Left lung (tissue), 10 donors: ENCODE data around the gene OR8B12. TPM values are rescaled to one million over a fixed set of nuclear protein-coding genes. Genes with fewer than 3 reads are reported as not detected.
A peak's percentile ranks its signal among the peaks of the same experiment; 100 is the strongest.

ENCODE experiments used
- ATAC-seq: fragments of 200-7000 bp; cut with Tn5 transposase; one replicate; pipeline ENCODE4 v1.9.1; 2020; ENCODE audit warnings: moderate library complexity
- DNase-seq, 4 donors: peaks; one replicate each; pipeline ENCODE4 v3.0.0-alpha.2; 2013 to 2020
- H3K27ac ChIP-seq, 2 donors: fragments of 200-600 bp; sonication (generic) in 1 of 2; one replicate each; pipeline versions ENCODE4 v1.5.0 to v1.8.0; 2020 to 2021
- H3K27me3 ChIP-seq, 2 donors: fragments of 200-600 bp; sonication (generic) in 1 of 2; one replicate each; pipeline versions ENCODE4 v1.5.0 to v1.8.0; 2020 to 2021
- H3K36me3 ChIP-seq, 2 donors: fragments of 200-600 bp; sonication (generic) in 1 of 2; one replicate each; pipeline versions ENCODE4 v1.5.0 to v1.8.0; 2020 to 2021
- H3K4me1 ChIP-seq, 2 donors: fragments of 200-600 bp; one replicate each; pipeline ENCODE4 v1.8.0; 2021
- H3K4me3 ChIP-seq, 2 donors: fragments of 200-600 bp; sonication (generic) in 1 of 2; one replicate each; pipeline versions ENCODE4 v1.5.0 to v1.8.0; 2020 to 2021; ENCODE audit warnings: mild to moderate bottlenecking in 1 of 2
- H3K9me3 ChIP-seq, 2 donors: fragments of 200-600 bp; sonication (generic) in 1 of 2; one replicate each; pipeline versions ENCODE4 v1.5.0 to v1.8.0; 2020 to 2021
- intact Hi-C, 2 donors: fragments of 100-400 bp; cut with DNase I; formaldehyde crosslinking; loops; one replicate each; pipeline versions ENCODE4 v1.11.2 to v1.14.2; 2022
- polyA plus RNA-seq, 6 donors: library from polyadenylated mRNA; unstranded; fragments of 120-200 nt; gene quantifications; one replicate each; pipeline ENCODE4 v1.2.1, GENCODE V29; 2013; ENCODE audit not compliant: insufficient read length in 6 of 6
- total RNA-seq, 2 donors: library from RNA; stranded (reverse); fragmentation: NEBNext Ultra II Directional; extraction: Animal tissue kit (Norgen Biotek cat#: 25700); gene quantifications; one replicate each; pipeline ENCODE4 v1.2.1, GENCODE V29; 2021
- TF ChIP-seq, protein P1 (sequence below), 2 donors: fragments of 200-600 bp; sonication (generic) in 1 of 2; IDR thresholded peaks; one replicate each; pipeline versions ENCODE4 v1.5.0 to v1.8.0; 2021; ENCODE audit warnings: antibody characterized with exemption in 2 of 2
- donor health status: DM: no; HTN: yes; CAD: no.
- donor health status: DM: no; HTN: no; CAD: no.

OR8B12 gene
- total and polyA plus RNA-seq, 8 donors = not detected

- Histone ChIP-seq H3K4me3 (no peak overlapping the region), H3K36me3 (no peaks in the 10 kb centered on the region), H3K27me3 (no peaks in the 10 kb centered on the region), H3K9me3 (no peaks in the 10 kb centered on the region), H3K27ac (no peak overlapping the region), H3K4me1 (no peaks in the 10 kb centered on the region)
- intact Hi-C loops = no loop called here
- ATAC-seq (no peak), DNase-seq (no peak)
- TF ChIP-seq, protein P1, sequence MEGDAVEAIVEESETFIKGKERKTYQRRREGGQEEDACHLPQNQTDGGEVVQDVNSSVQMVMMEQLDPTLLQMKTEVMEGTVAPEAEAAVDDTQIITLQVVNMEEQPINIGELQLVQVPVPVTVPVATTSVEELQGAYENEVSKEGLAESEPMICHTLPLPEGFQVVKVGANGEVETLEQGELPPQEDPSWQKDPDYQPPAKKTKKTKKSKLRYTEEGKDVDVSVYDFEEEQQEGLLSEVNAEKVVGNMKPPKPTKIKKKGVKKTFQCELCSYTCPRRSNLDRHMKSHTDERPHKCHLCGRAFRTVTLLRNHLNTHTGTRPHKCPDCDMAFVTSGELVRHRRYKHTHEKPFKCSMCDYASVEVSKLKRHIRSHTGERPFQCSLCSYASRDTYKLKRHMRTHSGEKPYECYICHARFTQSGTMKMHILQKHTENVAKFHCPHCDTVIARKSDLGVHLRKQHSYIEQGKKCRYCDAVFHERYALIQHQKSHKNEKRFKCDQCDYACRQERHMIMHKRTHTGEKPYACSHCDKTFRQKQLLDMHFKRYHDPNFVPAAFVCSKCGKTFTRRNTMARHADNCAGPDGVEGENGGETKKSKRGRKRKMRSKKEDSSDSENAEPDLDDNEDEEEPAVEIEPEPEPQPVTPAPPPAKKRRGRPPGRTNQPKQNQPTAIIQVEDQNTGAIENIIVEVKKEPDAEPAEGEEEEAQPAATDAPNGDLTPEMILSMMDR (IDR thresholded peaks at IDR 0.05) = no peak
These were observed 309 bp downstream of the OR8B12 start for GRCh38 chr11:124543145-124543544.

- no peaks in the 10 kb centered on the region for H3K36me3 ChIP-seq
- no peaks in the 10 kb centered on the region for H3K27me3 ChIP-seq
- H3K9me3 ChIP-seq = no peaks in the 10 kb centered on the region
- ATAC-seq (no peak), DNase-seq (no peak)
- TF ChIP-seq, protein P1 (IDR thresholded peaks at IDR 0.05) = no peak
- no peak overlapping the region for H3K27ac ChIP-seq
- intact Hi-C loops = no loop called here
- no peak overlapping the region for H3K4me3 ChIP-seq
- no peaks in the 10 kb centered on the region for H3K4me1 ChIP-seq
These were observed 2.2 kb downstream of the OR8B12 start for GRCh38 chr11:124541204-124541603.

GRCh38 chr11:124538019-124538418, 5.4 kb downstream of the OR8B12 start:
- no peaks in the 10 kb centered on the region for H3K9me3 ChIP-seq
- ATAC-seq = peak; percentile 76
- TF ChIP-seq, protein P1 (IDR thresholded peaks at IDR 0.05) = no peak
- H3K27ac ChIP-seq = no peak overlapping the region
- intact Hi-C loops = no loop called here
- H3K36me3 ChIP-seq = no peaks in the 10 kb centered on the region
- no peak overlapping the region for H3K4me3 ChIP-seq
- no peaks in the 10 kb centered on the region for H3K4me1 ChIP-seq
- no peaks in the 10 kb centered on the region for H3K27me3 ChIP-seq
- peak in 1 of 4 donors; percentile 71 for DNase-seq

DNA sequence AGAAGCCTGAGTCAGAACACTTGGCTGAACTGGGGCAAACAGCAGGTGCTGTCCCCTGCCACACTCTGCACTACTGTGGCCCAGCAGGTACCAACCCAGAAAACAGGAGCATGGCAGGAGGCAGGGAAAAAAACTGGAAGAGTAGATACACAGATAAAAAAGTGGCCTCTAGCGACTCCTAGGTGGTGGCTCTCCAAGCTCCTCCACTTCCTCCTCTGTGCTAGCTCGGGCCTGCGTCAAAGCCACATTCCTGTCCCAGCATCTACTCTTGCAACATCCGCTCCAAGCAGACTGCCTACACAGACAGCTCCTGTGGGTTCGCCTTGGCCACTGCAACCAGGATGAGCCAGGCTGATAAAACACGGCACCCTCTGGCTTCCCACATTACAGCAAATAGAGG, 6.9 kb downstream of the OR8B12 start:
- TF ChIP-seq, protein P1 (IDR thresholded peaks at IDR 0.05) = no peak
- ATAC-seq = peak; percentile 70

DNA sequence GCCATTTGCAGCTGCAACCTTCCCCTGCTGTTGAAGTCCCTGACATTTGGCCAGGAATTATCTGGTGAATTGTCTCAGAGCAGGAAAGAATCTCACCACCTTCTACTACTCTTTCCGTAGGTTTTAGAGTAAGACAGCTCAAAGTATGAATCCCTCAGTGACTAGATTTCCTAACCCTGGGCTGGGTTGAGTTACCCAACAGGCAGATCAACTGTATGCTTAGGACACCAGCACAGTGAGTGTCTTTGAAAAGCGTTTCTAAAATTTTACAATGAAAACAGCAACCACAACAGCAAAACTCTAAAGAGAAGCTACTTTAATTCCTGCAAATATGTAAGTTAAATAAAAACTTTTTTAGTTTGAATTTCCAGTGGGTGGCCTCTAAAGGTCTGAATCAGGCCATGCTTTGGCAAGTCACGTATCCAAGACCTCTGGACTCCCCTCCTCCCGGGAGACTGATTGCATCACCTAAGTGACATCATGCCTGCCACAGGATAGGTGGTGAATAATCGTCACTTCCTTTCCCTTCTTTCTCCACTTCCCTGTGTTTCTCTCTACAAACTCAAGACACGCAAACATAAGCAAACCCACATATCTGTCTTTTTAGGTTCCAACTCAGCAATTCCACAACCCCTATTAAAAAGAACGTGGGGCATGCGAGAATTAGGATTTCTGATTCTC, 7.8 kb downstream of the OR8B12 start:
- H3K4me3 ChIP-seq = no peak overlapping the region
- no peaks in the 10 kb centered on the region for H3K27me3 ChIP-seq
- no peak for DNase-seq

More for the DNA sequence above, 6.9 kb downstream of the OR8B12 start:
- Histone ChIP-seq H3K36me3 (no peaks in the 10 kb centered on the region), H3K9me3 (no peaks in the 10 kb centered on the region), H3K27ac (no peak overlapping the region), H3K4me1 (no peaks in the 10 kb centered on the region), H3K4me3 (no peak overlapping the region), H3K27me3 (no peaks in the 10 kb centered on the region)
- DNase-seq = peak in 3 of 4 donors; percentile 32 to 37 (median 36)
- intact Hi-C loops = no loop called here

More for the DNA sequence above, 7.8 kb downstream of the OR8B12 start:
- no peak overlapping the region for H3K27ac ChIP-seq
- no peaks in the 10 kb centered on the region for H3K4me1 ChIP-seq
- intact Hi-C loops = no loop called here
- TF ChIP-seq, protein P1 (IDR thresholded peaks at IDR 0.05) = no peak
- ATAC-seq = no peak
- no peaks in the 10 kb centered on the region for H3K36me3 ChIP-seq
- H3K9me3 ChIP-seq = no peaks in the 10 kb centered on the region
